ENCODE measurements around the gene LIPT2.

Gene LIPT2

DNA sequence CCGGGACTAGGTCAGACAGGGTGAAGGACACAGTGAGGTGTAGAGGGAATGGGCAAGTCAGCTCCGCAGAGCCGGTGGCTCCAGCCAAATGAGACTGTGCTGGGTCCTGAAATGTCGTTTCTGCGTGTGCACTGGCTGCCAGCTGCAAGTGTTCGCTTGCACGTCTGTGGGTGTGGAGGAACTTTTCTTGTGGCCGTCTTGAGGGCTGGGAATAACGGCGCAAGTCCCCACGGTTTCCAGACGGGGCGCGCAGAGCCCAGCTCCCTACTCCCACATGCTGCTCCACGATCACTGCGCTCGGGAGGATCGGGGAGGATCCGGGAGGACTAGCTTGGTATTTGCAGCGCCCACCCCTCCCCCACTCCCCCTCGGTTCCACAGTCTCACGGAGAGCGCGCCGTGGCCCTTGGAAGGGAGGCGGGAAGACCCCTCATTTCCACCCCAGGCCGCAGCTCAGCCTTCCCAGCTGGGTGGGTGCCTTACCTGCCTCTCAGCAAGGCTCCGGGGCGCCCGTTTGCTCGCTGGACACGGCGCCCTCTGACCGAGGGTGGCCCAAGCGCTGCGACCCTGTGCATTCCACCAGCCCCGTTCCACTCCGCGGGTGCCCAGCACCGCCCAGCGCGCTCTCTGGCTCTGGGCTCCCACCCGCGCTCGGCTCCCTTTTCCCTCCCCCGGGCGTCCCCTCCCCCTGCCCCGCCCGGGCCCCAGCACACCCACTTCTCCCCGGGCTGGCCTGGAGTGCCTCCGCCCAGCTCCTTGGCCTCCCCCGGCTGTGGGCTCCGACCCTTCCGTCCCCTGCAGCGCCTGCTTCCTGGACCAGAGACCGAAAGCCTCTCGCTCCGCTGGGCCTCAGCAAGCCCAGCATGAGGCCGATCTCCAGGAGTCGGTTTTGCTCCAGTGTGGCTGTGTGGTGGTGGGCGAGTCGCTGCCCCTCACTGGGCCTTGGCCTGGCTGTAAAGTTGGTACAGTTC, 26.3 kb downstream of the LIPT2 start, which contains the start of gene KCNE3:
KCNE3 (minus strand) TSS at position 634 of the 970 bp plus-strand sequence. CDS start 9,986 bp downstream, outside the sequence.
- no peak for DNase-seq (ENCODE audit: low read depth, low spot score)

DNA sequence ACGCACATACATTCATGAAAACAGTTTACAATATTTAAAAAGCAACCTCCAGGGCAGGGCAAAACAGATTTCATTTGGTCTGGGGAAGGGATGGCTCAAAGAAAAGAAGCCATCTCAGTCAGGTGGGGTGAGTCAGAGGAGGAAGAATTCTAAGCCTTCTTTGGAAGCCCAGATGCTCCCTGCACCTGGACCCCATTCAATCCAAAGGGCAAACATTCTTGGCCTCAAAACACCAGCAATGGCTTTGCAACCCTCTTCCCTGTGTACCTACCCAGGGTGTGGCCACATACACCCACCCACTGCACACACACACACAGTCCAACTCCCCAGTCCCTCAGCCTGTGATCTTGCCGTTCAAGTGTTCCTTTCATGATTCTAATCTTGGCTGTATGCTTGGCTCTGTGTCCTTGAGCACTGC, 28.2 kb downstream of the LIPT2 start:
- DNase-seq (ENCODE audit: low read depth, low spot score), result no peak

DNA sequence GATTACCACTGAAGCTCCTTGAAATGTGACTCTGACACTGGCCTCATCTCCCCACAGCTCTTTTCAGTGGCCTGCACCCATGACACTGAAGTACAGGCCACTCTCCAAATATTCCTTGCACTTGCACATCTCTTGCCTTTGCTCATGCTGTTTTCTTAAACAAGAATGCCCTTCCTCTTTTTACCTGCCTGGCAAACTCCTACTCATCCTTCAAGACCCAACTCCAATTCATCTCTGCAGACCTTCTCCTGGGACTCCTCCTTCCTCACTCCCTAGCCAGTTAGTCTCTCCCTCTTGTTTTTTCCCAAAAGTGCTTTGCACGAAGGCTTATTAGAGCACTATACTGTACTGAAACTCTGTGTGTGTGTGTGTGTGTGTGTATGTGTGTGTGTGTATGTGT, 28.8 kb downstream of the LIPT2 start:
- no peak for DNase-seq (ENCODE audit: low read depth, low spot score)

DNA sequence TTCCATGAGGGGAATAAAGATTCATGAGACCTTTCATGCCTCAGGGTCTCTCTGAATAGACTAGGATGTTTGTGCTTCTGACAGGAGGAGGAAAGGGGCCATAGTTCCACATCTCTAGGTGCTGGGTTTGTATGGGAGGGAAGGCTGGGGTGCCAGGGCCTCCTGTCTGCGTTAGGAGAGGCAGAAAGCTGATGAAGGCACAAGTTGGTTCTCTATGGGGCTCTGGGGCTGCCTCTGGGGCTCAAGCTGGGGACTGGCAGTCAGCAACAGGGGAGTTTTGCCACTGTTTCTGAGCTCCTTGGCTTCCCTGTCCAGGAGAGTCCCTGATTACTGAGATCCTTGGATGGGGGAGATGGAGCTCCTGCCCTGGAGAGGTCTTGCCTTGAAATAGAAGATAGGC, 30.3 kb downstream of the LIPT2 start:
- DNase-seq (ENCODE audit: low read depth, low spot score), result no peak

DNA sequence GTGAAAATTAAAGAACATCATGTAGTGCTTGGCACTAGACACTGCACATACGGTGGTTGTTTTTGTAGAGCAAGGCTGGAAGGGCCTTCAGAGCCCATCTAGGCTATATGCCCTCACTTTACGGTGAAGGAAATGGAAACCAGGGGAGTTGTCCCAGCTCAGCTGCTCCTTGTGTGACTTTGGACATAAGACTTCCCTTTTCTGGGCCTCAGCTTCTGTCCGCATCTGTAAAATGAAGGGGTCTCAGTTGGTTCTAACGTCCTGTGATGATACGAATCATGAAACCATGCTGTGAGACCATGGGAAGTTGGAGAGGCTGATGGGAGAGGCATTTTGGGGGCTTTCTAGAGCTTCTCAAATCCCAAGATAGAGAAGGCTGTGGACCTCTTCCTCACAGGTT, 30.9 kb downstream of the LIPT2 start:
- DNase-seq (ENCODE audit: low read depth, low spot score), result no peak

DNA sequence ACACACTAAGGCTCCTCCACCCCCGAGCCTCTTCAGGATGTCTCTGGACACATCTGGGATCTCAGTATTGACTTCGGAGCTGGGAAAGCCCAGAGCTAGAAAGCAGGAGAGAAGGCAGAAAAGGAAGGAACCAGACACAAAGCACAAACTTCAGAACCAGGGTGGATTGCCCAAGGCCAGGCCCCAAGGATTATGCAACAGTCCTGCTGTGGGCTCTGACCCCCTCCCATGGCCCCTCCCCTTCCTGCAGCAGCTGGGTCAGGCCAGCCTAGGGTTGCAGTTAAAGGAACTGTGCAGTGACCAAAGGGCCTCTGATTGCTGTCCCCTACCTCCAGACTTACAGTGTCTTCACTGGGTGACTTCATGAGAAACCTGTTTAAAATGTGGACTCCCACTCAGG, 31.5 kb downstream of the LIPT2 start:
- no peak for DNase-seq (ENCODE audit: low read depth, low spot score)

DNA sequence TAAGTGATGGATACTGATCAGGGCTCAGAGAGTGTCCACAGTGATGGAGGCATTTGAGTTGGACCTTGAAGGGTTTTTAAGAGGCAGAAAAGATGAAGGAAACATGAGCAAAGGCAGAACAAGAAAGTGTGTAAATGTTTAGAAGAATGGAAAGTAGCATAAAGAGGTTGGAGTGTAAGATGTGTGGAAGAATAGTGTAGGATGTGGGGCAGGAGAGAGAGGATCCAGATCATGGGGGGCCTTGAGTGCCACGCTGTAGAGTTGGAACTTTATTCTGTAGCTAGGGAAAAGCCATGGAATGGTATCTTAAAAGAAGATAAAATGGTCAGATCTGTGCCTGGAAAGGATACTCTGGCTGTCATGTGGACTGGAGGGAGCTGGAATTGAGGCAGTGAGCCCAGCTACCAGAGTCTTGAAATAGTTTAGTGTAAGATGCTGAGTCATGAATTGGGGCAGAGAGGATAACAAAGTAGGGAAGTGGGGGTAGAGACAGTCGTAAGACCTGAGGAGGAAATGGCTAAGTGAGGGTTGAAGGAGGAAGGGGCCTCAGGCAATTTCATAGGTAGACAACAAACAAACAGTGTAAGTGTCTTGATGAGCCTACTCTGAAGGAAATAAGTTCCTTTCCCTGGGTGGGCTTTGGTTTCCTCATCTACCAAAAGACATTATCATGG, 32.9 kb downstream of the LIPT2 start:
- no peak for DNase-seq (ENCODE audit: low read depth, low spot score)

DNA sequence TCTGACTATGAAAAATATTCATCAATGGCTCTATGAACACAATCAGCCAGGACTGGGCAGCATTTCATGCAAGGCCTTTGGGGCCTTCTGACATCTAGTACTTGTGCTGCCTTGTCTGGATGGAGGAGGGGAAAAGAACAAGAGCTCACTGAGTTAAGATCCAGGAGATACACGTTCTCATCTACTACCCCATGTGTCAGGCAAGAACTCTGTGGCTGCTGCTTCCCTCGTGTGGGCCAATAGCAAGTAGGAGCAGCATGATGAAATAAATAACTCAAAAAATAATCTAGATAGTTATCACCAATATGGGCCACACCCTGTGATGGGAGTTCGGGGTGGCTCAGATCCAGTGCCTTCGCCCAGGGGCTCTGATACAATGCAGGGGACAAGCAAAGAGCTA, 33.5 kb downstream of the LIPT2 start:
- DNase-seq (ENCODE audit: low read depth, low spot score), result no peak

DNA sequence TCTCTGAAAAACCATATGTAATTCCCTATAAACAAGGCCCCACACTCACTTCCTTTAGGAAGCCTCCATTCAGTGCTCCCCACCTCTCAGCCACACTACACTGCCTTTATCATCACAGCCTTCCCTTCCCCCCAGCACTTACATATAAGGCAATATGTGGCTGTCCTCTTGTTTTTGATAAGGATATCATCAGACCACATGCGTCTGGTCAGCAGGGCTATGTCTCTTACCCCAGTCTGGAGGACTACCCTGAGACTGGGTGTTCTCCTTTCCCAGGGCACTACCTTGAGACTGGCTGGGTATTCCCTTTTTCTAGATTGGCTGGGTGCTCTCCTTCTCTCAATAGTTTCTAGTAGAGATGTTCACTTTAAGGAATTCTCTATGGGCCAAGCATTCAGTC, 33.9 kb downstream of the LIPT2 start:
- DNase-seq (ENCODE audit: low read depth, low spot score), result no peak

DNA sequence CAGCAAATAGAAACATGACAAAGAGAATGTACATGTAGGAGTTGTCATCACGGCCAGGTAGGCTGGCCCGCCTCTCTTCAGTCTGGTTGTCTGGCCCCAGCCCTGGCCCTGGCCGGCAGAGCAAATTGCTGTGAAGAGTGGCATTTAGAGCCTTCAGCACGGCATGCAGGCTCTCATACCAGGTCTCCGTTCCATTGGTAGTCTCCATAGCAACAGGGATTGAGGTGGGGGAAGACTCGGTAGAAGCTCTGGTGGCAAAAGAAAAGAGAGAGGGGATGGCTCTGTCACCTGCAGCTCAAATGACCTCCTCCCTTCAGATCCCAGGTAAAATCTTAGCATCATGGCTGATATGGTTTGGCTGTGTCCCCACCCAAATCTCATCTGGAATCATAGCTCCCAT, 36.2 kb downstream of the LIPT2 start:
- no peak for DNase-seq (ENCODE audit: low read depth, low spot score)

DNA sequence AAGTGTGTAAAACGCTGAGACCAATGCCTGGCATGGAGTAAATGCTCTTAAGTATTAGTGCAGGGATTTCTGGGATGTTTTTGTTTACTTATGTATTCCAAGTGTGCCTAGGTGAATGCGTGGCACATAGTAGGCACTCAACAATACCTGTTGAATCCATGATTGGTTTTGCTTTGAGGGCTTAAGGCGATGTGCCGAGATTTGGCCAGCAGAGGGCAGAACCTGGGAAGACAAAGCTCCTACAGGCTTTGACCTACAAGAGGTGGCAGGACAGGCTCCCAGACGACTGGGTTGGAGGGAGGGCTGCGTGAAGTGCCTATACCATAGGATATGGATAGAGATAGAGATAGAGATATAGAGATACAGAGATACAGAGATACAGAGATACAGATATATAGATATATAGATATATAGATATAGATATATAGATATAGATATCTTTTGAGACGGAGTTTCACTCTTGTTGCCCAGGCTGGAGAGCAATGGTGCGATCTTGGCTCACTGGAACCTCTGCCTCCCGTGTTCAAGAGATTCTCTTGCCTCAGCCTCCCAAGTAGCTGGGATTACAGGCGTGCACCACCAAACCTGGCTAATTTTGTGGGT, 40.0 kb downstream of the LIPT2 start:
- DNase-seq (ENCODE audit: low read depth, low spot score), result no peak

DNA sequence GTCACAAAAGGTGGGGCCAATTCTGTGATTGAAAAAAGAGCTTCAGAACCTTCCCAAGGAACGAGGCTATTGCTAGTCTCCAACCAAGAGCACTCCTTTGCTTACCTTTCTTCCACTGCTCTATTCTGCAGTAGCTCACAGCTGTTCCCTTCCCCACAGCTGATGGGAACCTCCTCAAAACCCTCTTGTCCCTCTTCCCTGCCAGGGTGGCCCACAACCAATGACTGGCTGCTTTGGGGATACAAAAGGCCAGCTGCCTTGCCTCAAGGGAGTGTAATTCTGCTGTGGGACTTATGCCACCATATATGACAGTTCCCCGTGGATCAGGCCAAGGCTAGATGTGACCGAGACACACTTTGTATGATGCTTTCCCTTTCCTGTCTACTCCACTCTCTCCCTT, 41.2 kb downstream of the LIPT2 start:
- no peak for DNase-seq (ENCODE audit: low read depth, low spot score)

DNA sequence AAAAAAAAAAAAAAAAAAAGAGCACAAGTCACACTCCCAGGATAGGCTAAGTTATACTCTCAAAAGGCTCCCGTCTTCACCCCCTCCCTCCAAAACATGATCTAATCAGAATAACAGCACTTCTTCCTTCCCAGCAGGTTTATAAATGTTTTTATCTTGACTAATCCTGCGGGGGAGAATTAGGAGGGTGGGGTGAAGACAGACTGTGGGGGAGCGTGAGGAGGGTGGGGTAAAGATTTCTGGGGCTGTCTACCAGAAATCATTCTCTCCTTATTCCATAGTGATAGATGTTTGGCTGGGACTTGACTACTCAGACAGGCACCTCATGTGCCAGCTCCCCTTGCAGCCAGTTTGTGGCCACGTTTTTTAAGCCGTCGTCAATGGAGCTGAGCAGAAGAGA, 43.2 kb downstream of the LIPT2 start:
- DNase-seq (ENCODE audit: low read depth, low spot score), result no peak

DNA sequence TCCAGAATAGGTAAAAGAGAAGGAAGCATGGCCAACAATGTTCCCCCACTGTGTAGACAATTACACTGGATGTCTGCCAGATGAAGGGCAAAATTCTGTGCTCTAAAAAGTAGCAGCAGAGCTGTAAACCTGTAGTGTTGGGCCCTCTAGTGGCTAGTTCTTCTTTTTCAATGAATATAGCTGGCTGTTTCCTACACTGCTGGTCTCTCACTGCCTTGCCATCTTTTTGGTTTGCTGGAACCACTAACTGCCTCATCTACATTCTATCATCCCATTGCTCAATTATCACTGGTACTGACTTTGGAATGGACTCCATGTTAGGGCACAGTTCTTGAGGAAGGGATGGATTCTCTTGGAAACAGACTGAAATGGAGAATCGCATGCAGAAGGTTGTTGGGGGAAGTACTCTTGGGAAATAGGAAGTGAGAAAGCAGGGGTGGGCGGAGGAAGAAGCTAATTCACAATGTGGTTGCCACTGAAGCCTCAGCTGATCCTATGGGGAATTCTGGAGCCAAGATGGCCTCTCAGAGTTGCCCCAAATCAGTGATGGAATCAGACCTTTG, 44.1 kb downstream of the LIPT2 start:
- DNase-seq (ENCODE audit: low read depth, low spot score), result peak; percentile 20

DNA sequence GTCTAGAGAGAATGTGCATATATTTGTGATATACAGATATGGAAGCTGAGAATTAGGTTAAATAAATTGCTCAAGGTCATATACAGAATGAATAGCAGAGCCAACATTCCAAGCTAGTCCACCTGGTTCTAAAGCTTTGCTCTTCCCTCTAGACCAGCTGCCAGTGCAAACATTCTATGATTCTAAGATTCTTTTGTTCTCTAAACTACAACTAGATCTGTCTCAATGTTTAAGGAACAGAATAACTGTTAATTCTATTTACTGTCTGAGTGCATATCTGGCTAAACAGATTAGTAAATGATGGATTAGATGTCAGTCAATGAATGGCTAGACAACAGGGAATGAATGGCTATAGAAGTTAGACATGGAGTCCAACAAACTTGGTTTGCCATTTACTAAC, 45.8 kb downstream of the LIPT2 start:
- no peak for DNase-seq (ENCODE audit: low read depth, low spot score)

DNA sequence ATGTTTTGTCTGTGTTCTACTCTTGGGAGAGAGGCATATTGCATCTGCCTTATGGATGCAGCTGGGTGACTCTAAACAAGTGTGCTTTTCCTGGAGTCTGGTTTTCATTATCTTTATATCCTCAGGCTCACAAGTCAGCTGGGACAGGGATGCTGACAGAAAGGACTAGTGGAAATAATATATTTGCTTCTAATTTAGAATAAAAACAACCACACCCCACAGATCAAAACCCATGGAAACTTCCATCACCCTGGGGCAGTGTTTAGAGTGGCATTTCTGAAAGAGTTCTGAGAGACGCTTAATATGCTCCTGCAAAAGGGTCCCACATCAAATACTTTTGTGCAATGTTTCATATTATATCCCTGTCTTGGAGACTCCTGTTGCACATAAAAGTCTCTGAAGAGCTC, 47.0 kb downstream of the LIPT2 start:
- no peak for DNase-seq (ENCODE audit: low read depth, low spot score)

DNA sequence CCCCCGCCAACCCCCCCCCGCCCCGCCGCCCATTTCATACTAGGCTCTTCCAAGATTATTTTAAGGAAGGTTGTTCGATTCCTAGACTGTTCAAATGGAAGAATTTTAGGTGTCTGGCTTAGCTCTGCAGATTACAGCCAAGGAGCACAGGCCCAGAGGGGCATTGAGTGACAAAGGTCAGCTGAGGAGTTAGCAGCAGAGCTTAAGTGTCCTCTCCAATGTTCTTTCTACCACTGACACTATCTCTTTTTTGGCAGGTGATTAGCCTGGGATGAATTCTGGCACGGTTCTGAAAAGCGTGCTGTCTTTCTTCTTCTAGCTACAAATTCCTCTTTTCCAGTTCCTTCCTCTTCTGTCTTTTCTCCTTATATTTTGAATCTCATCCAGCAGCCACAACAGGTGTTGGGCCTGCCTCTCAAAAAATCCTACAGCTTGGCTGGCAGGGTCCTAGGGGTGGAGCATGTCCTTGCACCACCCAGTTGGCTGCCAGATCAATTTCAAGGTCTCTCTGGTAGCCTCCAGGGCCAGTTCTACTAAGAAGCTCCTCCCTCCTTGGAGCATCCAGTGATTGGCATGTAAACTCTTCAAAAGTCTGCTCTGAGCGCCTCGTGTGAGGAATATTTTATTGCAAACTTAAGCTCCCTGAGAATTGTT, 49.2 kb downstream of the LIPT2 start:
- no peak for DNase-seq (ENCODE audit: low read depth, low spot score)

DNA sequence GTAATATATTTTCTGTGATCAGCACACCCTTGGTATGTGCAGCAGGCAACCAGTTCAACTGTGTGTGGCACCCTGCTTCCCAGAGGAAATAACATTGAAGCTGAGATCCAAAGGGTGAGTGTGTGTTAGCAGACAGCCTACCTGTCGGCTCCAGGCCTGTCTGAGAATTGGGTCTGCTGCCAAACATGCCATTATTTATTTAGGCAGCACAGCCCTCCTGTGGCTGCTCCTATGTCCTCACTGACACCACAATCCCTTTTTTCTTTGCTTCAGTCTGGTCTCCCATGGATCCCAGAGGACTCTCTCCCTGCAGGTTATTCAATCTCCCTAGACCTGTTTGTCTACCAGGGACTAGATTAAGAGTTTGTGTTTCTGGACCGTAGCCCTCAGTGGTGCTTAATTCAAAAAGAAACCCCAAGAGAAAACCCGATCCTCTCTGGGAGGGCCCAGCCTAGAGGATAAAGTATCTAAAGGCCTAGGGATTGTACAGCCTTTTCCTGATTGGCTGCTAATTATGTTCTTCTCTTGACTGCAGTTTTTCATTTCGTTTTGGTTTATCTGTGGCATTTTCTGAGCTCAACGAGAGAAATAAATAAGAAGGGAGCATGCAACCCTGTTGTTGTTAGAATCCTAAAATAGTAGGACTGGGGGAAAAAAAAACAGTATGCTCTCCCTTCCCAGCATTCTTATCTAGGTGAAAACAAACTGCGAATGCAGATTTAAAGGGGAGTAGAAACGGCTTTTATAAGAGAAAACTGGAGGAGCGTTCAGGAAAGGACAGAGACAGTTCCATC, 50.3 kb downstream of the LIPT2 start:
- no peak for DNase-seq (ENCODE audit: low read depth, low spot score)

DNA sequence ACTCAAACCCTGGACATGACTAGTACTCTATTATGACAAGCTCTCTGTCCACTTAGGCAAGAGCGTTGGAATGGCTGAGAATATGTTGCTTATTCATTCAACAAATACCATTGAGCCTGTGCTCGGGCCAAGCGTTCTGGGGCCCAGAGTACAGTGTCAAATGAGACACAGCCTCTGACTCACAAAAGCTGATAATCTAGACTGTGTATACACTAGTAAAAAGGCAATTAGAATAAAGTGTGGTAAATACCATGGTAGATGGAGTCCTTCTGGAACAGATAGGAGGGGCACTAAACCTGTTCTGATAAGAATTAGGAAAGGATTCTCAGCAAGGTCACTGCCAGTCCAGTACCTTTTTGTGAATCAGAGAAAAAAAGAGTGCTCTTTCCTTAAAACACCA, 50.9 kb downstream of the LIPT2 start:
- DNase-seq (ENCODE audit: low read depth, low spot score), result no peak
